C4-2B (cell line): ENCODE data around the gene NTRK3.

Experiments
- ZFX ChIP-seq: fragments of 450-650 bp; IDR thresholded peaks from 2 replicates; pipeline ENCODE4 v1.6.1; 2017
- TF ChIP-seq, protein P1 (sequence below): fragments of 450-650 bp; conservative IDR thresholded peaks from 2 replicates; pipeline ENCODE4 v1.5.1; 2017; ENCODE audit warnings: mild to moderate bottlenecking

DNA sequence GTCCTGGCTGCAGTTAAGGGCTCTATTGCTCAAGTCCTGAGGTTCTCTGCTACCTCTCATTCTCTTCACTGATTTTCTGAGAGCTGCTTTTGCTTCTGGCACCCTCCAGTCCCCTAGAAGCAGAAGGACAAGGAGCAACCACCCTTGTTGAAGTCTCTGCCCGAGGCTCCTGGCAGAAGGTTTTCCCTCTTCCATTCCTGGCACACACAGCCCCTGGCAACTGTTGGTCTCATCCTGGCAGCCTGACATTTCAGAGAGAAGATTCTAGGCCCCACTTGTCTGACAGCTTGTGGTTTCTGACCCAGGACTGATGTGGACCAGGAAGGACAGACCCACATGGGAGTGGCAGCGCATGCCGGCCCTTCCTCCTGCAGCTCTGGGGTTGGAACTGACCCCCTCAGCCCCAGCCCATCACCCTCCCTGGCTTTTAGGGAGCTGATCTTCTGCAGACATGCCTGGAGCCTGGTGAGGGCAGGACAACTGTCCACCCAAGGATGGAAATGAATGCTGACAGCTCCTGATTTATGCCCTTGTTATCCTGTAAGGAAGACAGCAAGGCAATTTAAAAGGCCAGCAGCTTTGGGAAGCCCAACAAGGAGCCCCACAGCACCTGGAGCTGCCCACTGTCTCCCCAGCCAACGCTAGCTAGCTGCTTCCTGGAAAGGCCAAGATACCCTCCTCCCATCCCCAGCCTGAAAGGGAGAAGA is 13.0 kb upstream of the NTRK3 start:
- TF ChIP-seq, protein P1, sequence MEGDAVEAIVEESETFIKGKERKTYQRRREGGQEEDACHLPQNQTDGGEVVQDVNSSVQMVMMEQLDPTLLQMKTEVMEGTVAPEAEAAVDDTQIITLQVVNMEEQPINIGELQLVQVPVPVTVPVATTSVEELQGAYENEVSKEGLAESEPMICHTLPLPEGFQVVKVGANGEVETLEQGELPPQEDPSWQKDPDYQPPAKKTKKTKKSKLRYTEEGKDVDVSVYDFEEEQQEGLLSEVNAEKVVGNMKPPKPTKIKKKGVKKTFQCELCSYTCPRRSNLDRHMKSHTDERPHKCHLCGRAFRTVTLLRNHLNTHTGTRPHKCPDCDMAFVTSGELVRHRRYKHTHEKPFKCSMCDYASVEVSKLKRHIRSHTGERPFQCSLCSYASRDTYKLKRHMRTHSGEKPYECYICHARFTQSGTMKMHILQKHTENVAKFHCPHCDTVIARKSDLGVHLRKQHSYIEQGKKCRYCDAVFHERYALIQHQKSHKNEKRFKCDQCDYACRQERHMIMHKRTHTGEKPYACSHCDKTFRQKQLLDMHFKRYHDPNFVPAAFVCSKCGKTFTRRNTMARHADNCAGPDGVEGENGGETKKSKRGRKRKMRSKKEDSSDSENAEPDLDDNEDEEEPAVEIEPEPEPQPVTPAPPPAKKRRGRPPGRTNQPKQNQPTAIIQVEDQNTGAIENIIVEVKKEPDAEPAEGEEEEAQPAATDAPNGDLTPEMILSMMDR = no peak
- TF ChIP-seq ZFX = no peak
